ENCODE results near the gene FBN1.

DNA sequence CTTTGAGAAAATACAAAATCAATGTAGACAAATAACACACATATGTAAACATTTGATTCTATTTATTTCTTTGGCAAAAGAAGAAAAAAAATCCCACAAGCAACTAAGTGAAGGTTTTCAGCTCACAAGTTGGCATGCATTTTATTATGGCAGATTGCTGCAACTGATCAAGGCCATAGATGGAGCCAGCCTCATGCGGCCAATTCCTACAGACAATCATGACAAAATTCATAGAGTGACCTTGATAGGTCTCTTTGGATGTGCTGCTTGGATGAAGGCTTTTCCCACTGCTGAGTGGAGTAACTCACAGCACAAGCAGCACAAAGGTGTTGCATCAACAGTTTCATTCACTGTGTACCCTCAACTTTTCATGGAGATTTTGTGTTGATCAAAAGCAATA, 22.1 kb downstream of the FBN1 start:
- TF ChIP-seq, protein P1, sequence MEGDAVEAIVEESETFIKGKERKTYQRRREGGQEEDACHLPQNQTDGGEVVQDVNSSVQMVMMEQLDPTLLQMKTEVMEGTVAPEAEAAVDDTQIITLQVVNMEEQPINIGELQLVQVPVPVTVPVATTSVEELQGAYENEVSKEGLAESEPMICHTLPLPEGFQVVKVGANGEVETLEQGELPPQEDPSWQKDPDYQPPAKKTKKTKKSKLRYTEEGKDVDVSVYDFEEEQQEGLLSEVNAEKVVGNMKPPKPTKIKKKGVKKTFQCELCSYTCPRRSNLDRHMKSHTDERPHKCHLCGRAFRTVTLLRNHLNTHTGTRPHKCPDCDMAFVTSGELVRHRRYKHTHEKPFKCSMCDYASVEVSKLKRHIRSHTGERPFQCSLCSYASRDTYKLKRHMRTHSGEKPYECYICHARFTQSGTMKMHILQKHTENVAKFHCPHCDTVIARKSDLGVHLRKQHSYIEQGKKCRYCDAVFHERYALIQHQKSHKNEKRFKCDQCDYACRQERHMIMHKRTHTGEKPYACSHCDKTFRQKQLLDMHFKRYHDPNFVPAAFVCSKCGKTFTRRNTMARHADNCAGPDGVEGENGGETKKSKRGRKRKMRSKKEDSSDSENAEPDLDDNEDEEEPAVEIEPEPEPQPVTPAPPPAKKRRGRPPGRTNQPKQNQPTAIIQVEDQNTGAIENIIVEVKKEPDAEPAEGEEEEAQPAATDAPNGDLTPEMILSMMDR (IDR thresholded peaks at IDR 0.05), result no peak
- TF ChIP-seq POLR2A (IDR thresholded peaks at IDR 0.05), result no peak

Measured in thyroid gland (tissue), 4 donors.